ENCODE measurements around the gene ESYT1.

GRCh38 chr12:56137853-56138571 lies 9.9 kb downstream of the ESYT1 start:
- TF ChIP-seq CTCF (IDR thresholded peaks at IDR 0.05; ENCODE audit: extremely low read depth in 1 of 2, insufficient read depth in 1 of 2, low read depth in 1 of 2, low read length in 2 of 2) (no peak), POLR2A (IDR thresholded peaks at IDR 0.05; ENCODE audit: low read depth, low read length) (no peak), JUN (IDR thresholded peaks at IDR 0.05; ENCODE audit: borderline replicate concordance, insufficient read depth, insufficient read length, low read depth) (no peak), MAX (IDR thresholded peaks at IDR 0.05; ENCODE audit: insufficient read depth, insufficient read length) (no peak)
